Measurements from ENCODE around the gene GPD1. TPM values are rescaled to one million over a fixed set of nuclear protein-coding genes. Genes with fewer than 3 reads are reported as not detected.

The GPD1 gene
- total and polyA plus RNA-seq, 8 donors, result 0.58 to 9.5 (median 1.7) TPM

- 1 to 2% (median 1%) methylated on average over 23 to 88 of the region's 88 CpGs for WGBS, 5 donors
- Histone ChIP-seq H3K4me3 (peak within 1 kb of the TSS; percentile 61 to 76 (median 66)), H3K9me3 (no peaks in the 10 kb centered on the region), H3K27me3 (peaks cover 0 to 26% (median 10%) of the 10 kb centered on the region in 3 donors), H3K4me1 (peaks cover 14 to 37% (median 34%) of the 10 kb centered on the region in 4 donors), H3K36me3 (no peaks in the 10 kb centered on the region), H3K27ac (peak within 1 kb of the TSS; percentile 8 to 81 (median 49))
- TF ChIP-seq EP300 (IDR thresholded peaks at IDR 0.05) (no peak), POLR2A (IDR thresholded peaks at IDR 0.05) (no peak), POLR2AphosphoS5 (IDR thresholded peaks at IDR 0.05) (no peak), CTCF (IDR thresholded peaks at IDR 0.05) (no peak)
- intact Hi-C loops (cut with DNase I; ENCODE audit: low total_unique reads), result loop anchor here (5.0 kb wide), 1 partner anchor 90 kb away; no protein-coding TSS in a partner anchor
- DNase-seq, result peak; percentile 65 to 90
Observed at GRCh38 chr12:50057000-50057841, 46.6 kb upstream of the GPD1 start, which contains the start of gene ASIC1. ASIC1 (plus strand) TSS chr12:50057596; CDS start chr12:50058767, 1,171 bp downstream.

- intact Hi-C loops (cut with DNase I; ENCODE audit: low total_unique reads), result loop anchor here (5.0 kb wide), 1 partner anchor 91 kb away; no protein-coding TSS in a partner anchor
- DNase-seq, result peak in 1 of 2 donors; percentile 59
- H3K27ac ChIP-seq, result peak overlapping the region in 4 of 5 donors; percentile 4 to 81 (median 28)
- H3K27me3 ChIP-seq, result peaks cover 0 to 26% (median 10%) of the 10 kb centered on the region in 3 donors
- WGBS, 5 donors, result 16 to 34% (median 26%) methylated on average over 13 to 30 of the region's 30 CpGs
- H3K4me1 ChIP-seq, result peaks cover 14 to 37% (median 34%) of the 10 kb centered on the region in 4 donors
- TF ChIP-seq POLR2A (IDR thresholded peaks at IDR 0.05), result no peak
- no peak for TF ChIP-seq CTCF (IDR thresholded peaks at IDR 0.05)
- TF ChIP-seq EP300 (IDR thresholded peaks at IDR 0.05), result no peak
- no peak for TF ChIP-seq POLR2AphosphoS5 (IDR thresholded peaks at IDR 0.05)
- no peaks in the 10 kb centered on the region for H3K36me3 ChIP-seq
- H3K9me3 ChIP-seq, result no peaks in the 10 kb centered on the region
- H3K4me3 ChIP-seq, result peak overlapping the region; percentile 61 to 76 (median 66)
Observed at GRCh38 chr12:50057896-50058670, 45.7 kb upstream of the GPD1 start.

GRCh38 chr12:50058743-50059312 is 45.0 kb upstream of the GPD1 start:
- H3K4me3 ChIP-seq, result no peak overlapping the region
- no peaks in the 10 kb centered on the region for H3K36me3 ChIP-seq
- H3K4me1 ChIP-seq, result peaks cover 14 to 37% (median 34%) of the 10 kb centered on the region in 4 donors
- peaks cover 0 to 26% (median 10%) of the 10 kb centered on the region in 3 donors for H3K27me3 ChIP-seq
- no peaks in the 10 kb centered on the region for H3K9me3 ChIP-seq
- intact Hi-C loops (cut with DNase I; ENCODE audit: low total_unique reads), result loop anchor here (5.0 kb wide), 1 partner anchor 92 kb away; no protein-coding TSS in a partner anchor
- no peak for DNase-seq
- 87 to 93% (median 89%) methylated on average over 9 to 15 of the region's 15 CpGs for WGBS, 5 donors
- no peak for TF ChIP-seq CTCF (IDR thresholded peaks at IDR 0.05)
- TF ChIP-seq EP300 (IDR thresholded peaks at IDR 0.05), result no peak
- no peak for TF ChIP-seq POLR2A (IDR thresholded peaks at IDR 0.05)
- no peak for TF ChIP-seq POLR2AphosphoS5 (IDR thresholded peaks at IDR 0.05)
- H3K27ac ChIP-seq, result no peak overlapping the region
